ENCODE results near the gene UBXN1. TPM values are rescaled to one million over a fixed set of nuclear protein-coding genes. Genes with fewer than 3 reads are reported as not detected.
"Not testable (repeated sequence)": the region's sequence is repeated elsewhere in the genome, so short reads cannot be mapped to it uniquely, and the experiment has no call there.

Gene UBXN1
- total and polyA plus RNA-seq, 2 donors = 142 to 191 TPM

DNA sequence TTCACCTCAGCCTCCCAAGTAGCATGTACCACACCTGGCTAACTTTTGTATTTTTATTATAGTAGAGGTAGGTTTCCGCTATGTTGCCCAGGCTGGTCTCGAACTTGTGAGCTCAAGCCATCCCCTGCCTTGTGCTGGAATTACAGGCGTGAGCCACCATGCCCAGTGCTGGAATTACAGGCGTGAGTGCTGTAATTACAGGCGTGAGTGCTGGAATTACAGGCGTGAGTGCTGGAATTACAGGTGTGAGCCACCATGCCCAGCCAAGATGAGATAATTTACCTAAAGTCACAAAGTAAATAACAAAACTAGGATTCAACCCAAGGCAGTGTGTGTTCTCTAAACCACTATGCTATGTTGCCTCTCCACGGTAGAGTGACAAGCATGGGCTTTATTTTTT is 3.6 kb upstream of the UBXN1 start:
- WGBS = 97% methylated on average over 7 of the region's 7 CpGs
- no peak overlapping the region for H3K27ac ChIP-seq (ENCODE audit: low read depth in 1 of 2, low read length in 1 of 2)
- no peak for DNase-seq (ENCODE audit: low read depth in 6 of 9, low spot score in 9 of 9)
- H3K9me3 ChIP-seq (ENCODE audit: control insufficient read depth in 2 of 2, insufficient read depth in 1 of 2, low read length in 1 of 2) = no peaks in the 10 kb centered on the region
- no peak overlapping the region for H3K4me3 ChIP-seq (ENCODE audit: low read length in 2 of 2)
- H3K36me3 ChIP-seq (ENCODE audit: control insufficient read depth in 2 of 2, insufficient read depth in 2 of 2, low read length in 1 of 2) = peaks cover 2 to 4% of the 10 kb centered on the region in 2 donors
- H3K27me3 ChIP-seq (ENCODE audit: control insufficient read depth in 2 of 2, insufficient read depth in 1 of 2, low read length in 1 of 2) = peaks cover 5 to 12% of the 10 kb centered on the region in 2 donors
- H3K4me1 ChIP-seq (ENCODE audit: control insufficient read depth in 2 of 2, insufficient read depth in 2 of 2, low read length in 2 of 2) = peaks cover 7 to 21% of the 10 kb centered on the region in 2 donors

GRCh38 chr11:62680825-62681240 is 2.0 kb upstream of the UBXN1 start:
- no peak overlapping the region for H3K27ac ChIP-seq (ENCODE audit: low read depth in 1 of 2, low read length in 1 of 2)
- no peaks in the 10 kb centered on the region for H3K9me3 ChIP-seq (ENCODE audit: control insufficient read depth in 2 of 2, insufficient read depth in 1 of 2, low read length in 1 of 2)
- DNase-seq (ENCODE audit: low read depth in 6 of 9, low spot score in 9 of 9) = peak in 6 of 9 donors; percentile 36 to 81 (median 54)

GRCh38 chr11:62678433-62678769 is 472 bp downstream of the UBXN1 start:
- H3K27ac ChIP-seq (ENCODE audit: low read depth in 1 of 2, low read length in 1 of 2) = peak overlapping the region; percentile 83 to 87
- H3K4me3 ChIP-seq (ENCODE audit: low read length in 2 of 2) = peak overlapping the region; percentile 56 to 99
- no peaks in the 10 kb centered on the region for H3K9me3 ChIP-seq (ENCODE audit: control insufficient read depth in 2 of 2, insufficient read depth in 1 of 2, low read length in 1 of 2)
- H3K36me3 ChIP-seq (ENCODE audit: control insufficient read depth in 2 of 2, insufficient read depth in 2 of 2, low read length in 1 of 2) = peaks cover 19 to 36% of the 10 kb centered on the region in 2 donors
- H3K4me1 ChIP-seq (ENCODE audit: control insufficient read depth in 2 of 2, insufficient read depth in 2 of 2, low read length in 2 of 2) = peaks cover 7 to 24% of the 10 kb centered on the region in 2 donors
- no peaks in the 10 kb centered on the region for H3K27me3 ChIP-seq (ENCODE audit: control insufficient read depth in 2 of 2, insufficient read depth in 1 of 2, low read length in 1 of 2)
- no peak for DNase-seq (ENCODE audit: low read depth in 6 of 9, low spot score in 9 of 9)
- WGBS = 6% methylated on average over 16 of the region's 16 CpGs

More at GRCh38 chr11:62680825-62681240, 2.0 kb upstream of the UBXN1 start:
- H3K36me3 ChIP-seq (ENCODE audit: control insufficient read depth in 2 of 2, insufficient read depth in 2 of 2, low read length in 1 of 2) = peaks cover 17 to 19% of the 10 kb centered on the region in 2 donors
- no peak overlapping the region for H3K4me3 ChIP-seq (ENCODE audit: low read length in 2 of 2)
- H3K27me3 ChIP-seq (ENCODE audit: control insufficient read depth in 2 of 2, insufficient read depth in 1 of 2, low read length in 1 of 2) = no peaks in the 10 kb centered on the region
- 79% methylated on average over 4 of the region's 4 CpGs for WGBS
- peaks cover 7 to 24% of the 10 kb centered on the region in 2 donors for H3K4me1 ChIP-seq (ENCODE audit: control insufficient read depth in 2 of 2, insufficient read depth in 2 of 2, low read length in 2 of 2)

GRCh38 chr11:62677714-62678113 is 1.2 kb downstream of the UBXN1 start:
- DNase-seq (ENCODE audit: low read depth in 6 of 9, low spot score in 9 of 9) = no peak
- H3K27ac ChIP-seq (ENCODE audit: low read depth in 1 of 2, low read length in 1 of 2) = peak overlapping the region in 1 of 2 donors; percentile 26
- peak overlapping the region; percentile 56 to 99 for H3K4me3 ChIP-seq (ENCODE audit: low read length in 2 of 2)
- H3K9me3 ChIP-seq (ENCODE audit: control insufficient read depth in 2 of 2, insufficient read depth in 1 of 2, low read length in 1 of 2) = no peaks in the 10 kb centered on the region
- H3K4me1 ChIP-seq (ENCODE audit: control insufficient read depth in 2 of 2, insufficient read depth in 2 of 2, low read length in 2 of 2) = peaks cover 8 to 30% of the 10 kb centered on the region in 2 donors
- 96% methylated on average over 15 of the region's 15 CpGs for WGBS
- peaks cover 19 to 41% of the 10 kb centered on the region in 2 donors for H3K36me3 ChIP-seq (ENCODE audit: control insufficient read depth in 2 of 2, insufficient read depth in 2 of 2, low read length in 1 of 2)
- no peaks in the 10 kb centered on the region for H3K27me3 ChIP-seq (ENCODE audit: control insufficient read depth in 2 of 2, insufficient read depth in 1 of 2, low read length in 1 of 2)

DNA sequence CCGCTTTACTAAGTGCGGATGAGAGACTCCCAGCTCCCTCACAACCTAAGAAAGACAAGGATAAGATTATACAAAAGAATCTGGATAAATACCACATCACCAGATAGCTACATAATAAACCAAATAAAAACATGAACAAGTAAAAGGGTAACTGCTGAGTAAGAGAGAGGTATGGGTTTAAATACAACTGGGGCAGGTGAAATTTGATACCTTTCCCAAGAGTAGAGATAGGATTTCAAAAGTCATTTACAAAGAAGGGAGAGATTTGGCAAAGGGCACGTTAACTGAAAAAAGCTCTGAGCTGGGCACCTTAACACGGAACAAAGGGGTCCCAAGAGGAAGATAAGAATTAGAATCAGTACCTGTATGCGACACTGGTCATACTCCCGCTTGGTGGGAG is 1.7 kb downstream of the UBXN1 start:
- Histone ChIP-seq H3K4me1 (ENCODE audit: control insufficient read depth in 2 of 2, insufficient read depth in 2 of 2, low read length in 2 of 2) (peaks cover 13 to 35% of the 10 kb centered on the region in 2 donors), H3K36me3 (ENCODE audit: control insufficient read depth in 2 of 2, insufficient read depth in 2 of 2, low read length in 1 of 2) (peaks cover 19 to 41% of the 10 kb centered on the region in 2 donors), H3K27ac (ENCODE audit: low read depth in 1 of 2, low read length in 1 of 2) (no peak overlapping the region), H3K9me3 (ENCODE audit: control insufficient read depth in 2 of 2, insufficient read depth in 1 of 2, low read length in 1 of 2) (peaks cover 0 to 1% of the 10 kb centered on the region in 2 donors), H3K4me3 (ENCODE audit: low read length in 2 of 2) (no peak overlapping the region), H3K27me3 (ENCODE audit: control insufficient read depth in 2 of 2, insufficient read depth in 1 of 2, low read length in 1 of 2) (no peaks in the 10 kb centered on the region)
- WGBS = 95% methylated on average over 6 of the region's 6 CpGs
- no peak for DNase-seq (ENCODE audit: low read depth in 6 of 9, low spot score in 9 of 9)

GRCh38 chr11:62676698-62677097 is 2.2 kb downstream of the UBXN1 start:
- H3K27me3 ChIP-seq (ENCODE audit: control insufficient read depth in 2 of 2, insufficient read depth in 1 of 2, low read length in 1 of 2) = no peaks in the 10 kb centered on the region
- peaks cover 14 to 37% of the 10 kb centered on the region in 2 donors for H3K4me1 ChIP-seq (ENCODE audit: control insufficient read depth in 2 of 2, insufficient read depth in 2 of 2, low read length in 2 of 2)
- H3K36me3 ChIP-seq (ENCODE audit: control insufficient read depth in 2 of 2, insufficient read depth in 2 of 2, low read length in 1 of 2) = peaks cover 19 to 41% of the 10 kb centered on the region in 2 donors
- 85% methylated on average over 6 of the region's 6 CpGs for WGBS
- H3K27ac ChIP-seq (ENCODE audit: low read depth in 1 of 2, low read length in 1 of 2) = no peak overlapping the region
- H3K9me3 ChIP-seq (ENCODE audit: control insufficient read depth in 2 of 2, insufficient read depth in 1 of 2, low read length in 1 of 2) = peaks cover 0 to 4% of the 10 kb centered on the region in 2 donors
- no peak overlapping the region for H3K4me3 ChIP-seq (ENCODE audit: low read length in 2 of 2)
- no peak for DNase-seq (ENCODE audit: low read depth in 6 of 9, low spot score in 9 of 9)

- 97% methylated on average over 10 of the region's 10 CpGs for WGBS
- not testable (repeated sequence) for H3K4me3 ChIP-seq (ENCODE audit: low read length in 2 of 2); H3K27me3 ChIP-seq (ENCODE audit: control insufficient read depth in 2 of 2, insufficient read depth in 1 of 2, low read length in 1 of 2); H3K27ac ChIP-seq (ENCODE audit: low read depth in 1 of 2, low read length in 1 of 2); H3K9me3 ChIP-seq (ENCODE audit: control insufficient read depth in 2 of 2, insufficient read depth in 1 of 2, low read length in 1 of 2); DNase-seq (ENCODE audit: low read depth in 6 of 9, low spot score in 9 of 9)
- Histone ChIP-seq H3K4me1 (ENCODE audit: control insufficient read depth in 2 of 2, insufficient read depth in 2 of 2, low read length in 2 of 2) (peaks cover 16 to 42% of the 10 kb centered on the region in 2 donors), H3K36me3 (ENCODE audit: control insufficient read depth in 2 of 2, insufficient read depth in 2 of 2, low read length in 1 of 2) (peaks cover 19 to 41% of the 10 kb centered on the region in 2 donors)
These were observed 3.5 kb downstream of the UBXN1 start for GRCh38 chr11:62675415-62675814.

GRCh38 chr11:62673196-62673525 is 5.7 kb downstream of the UBXN1 start:
- DNase-seq (ENCODE audit: low read depth in 6 of 9, low spot score in 9 of 9) = no peak
- H3K9me3 ChIP-seq (ENCODE audit: control insufficient read depth in 2 of 2, insufficient read depth in 1 of 2, low read length in 1 of 2) = peaks cover 0 to 4% of the 10 kb centered on the region in 2 donors
- H3K27me3 ChIP-seq (ENCODE audit: control insufficient read depth in 2 of 2, insufficient read depth in 1 of 2, low read length in 1 of 2) = no peaks in the 10 kb centered on the region
- 98% methylated on average over 2 of the region's 2 CpGs for WGBS
- peaks cover 19 to 41% of the 10 kb centered on the region in 2 donors for H3K36me3 ChIP-seq (ENCODE audit: control insufficient read depth in 2 of 2, insufficient read depth in 2 of 2, low read length in 1 of 2)
- no peak overlapping the region for H3K27ac ChIP-seq (ENCODE audit: low read depth in 1 of 2, low read length in 1 of 2)
- no peak overlapping the region for H3K4me3 ChIP-seq (ENCODE audit: low read length in 2 of 2)
- peaks cover 15 to 38% of the 10 kb centered on the region in 2 donors for H3K4me1 ChIP-seq (ENCODE audit: control insufficient read depth in 2 of 2, insufficient read depth in 2 of 2, low read length in 2 of 2)

- Histone ChIP-seq H3K36me3 (ENCODE audit: control insufficient read depth in 2 of 2, insufficient read depth in 2 of 2, low read length in 1 of 2) (peaks cover 14 to 43% of the 10 kb centered on the region in 2 donors), H3K4me3 (ENCODE audit: low read length in 2 of 2) (peak within 1 kb of the TSS; percentile 77 to 97), H3K9me3 (ENCODE audit: control insufficient read depth in 2 of 2, insufficient read depth in 1 of 2, low read length in 1 of 2) (peaks cover 0 to 6% of the 10 kb centered on the region in 2 donors), H3K27me3 (ENCODE audit: control insufficient read depth in 2 of 2, insufficient read depth in 1 of 2, low read length in 1 of 2) (no peaks in the 10 kb centered on the region), H3K27ac (ENCODE audit: low read depth in 1 of 2, low read length in 1 of 2) (peak within 1 kb of the TSS; percentile 94), H3K4me1 (ENCODE audit: control insufficient read depth in 2 of 2, insufficient read depth in 2 of 2, low read length in 2 of 2) (peaks cover 14 to 35% of the 10 kb centered on the region in 2 donors)
- DNase-seq (ENCODE audit: low read depth in 6 of 9, low spot score in 9 of 9) = peak in 8 of 9 donors; percentile 43 to 89 (median 70)
- under 1% methylated on average over 59 of the region's 59 CpGs for WGBS
These were observed 7.1 kb downstream of the UBXN1 start, which contains the start of the genes LBHD1 and UQCC3 for GRCh38 chr11:62671608-62672389. Gene LBHD1, minus strand, starts transcription at chr11:62672267. Its CDS starts 2,236 bp downstream, at chr11:62670031. Gene UQCC3, plus strand, starts transcription at chr11:62671673. Its CDS starts 73 bp downstream, at chr11:62671746.

Measured in thymus (tissue), 11 donors.